K562 (cell line): ENCODE data around the gene STK31. TPM values are rescaled to one million over a fixed set of nuclear protein-coding genes. Genes with fewer than 3 reads are reported as not detected.
A peak's percentile ranks its signal among the peaks of the same experiment; 100 is the strongest.

Experiments used
- ATAC-seq: fragments of 200-7000 bp; cut with Tn5 transposase; 3 replicates; pipeline ENCODE4 v1.9.1; 2020; ENCODE audit warnings: moderate library complexity
- BruUV-seq: library from RNA; stranded (reverse); fragments of 400-500 nt; replicated peaks from 2 replicates; lab custom pipeline; 2021; lab: Mats Ljungman, UMichigan
- CTCF ChIA-PET: fragments of 300-600 bp; formaldehyde crosslinking; extraction: SDS; loops from one replicate; lab custom pipeline; 2021; ENCODE audit warnings: low intra/inter-chr PET ratio; lab: Yijun Ruan, JAX
- POLR2A ChIA-PET: fragments of 300-600, 350-650 bp; sonication (Branson Sonifier 250); formaldehyde crosslinking; extraction: SDS; loops from one replicate; lab custom pipeline; 2021; ENCODE audit warnings: antibody characterized with exemption, inconsistent platforms; lab: Yijun Ruan, JAX
- DNase-seq, 4 experiments: peaks; one replicate each; pipeline versions ENCODE4 v3.0.0 to v3.0.0-alpha.2; 2011 to 2018; ENCODE audit warnings: low spot score in 3 of 4, mixed read lengths in 3 of 4; ENCODE audit errors: extremely low read depth in 1 of 4
- FAIRE-seq: peaks from 2 replicates; lab custom pipeline; 2011; peaks lifted over from hg19 to GRCh38; lab: Jason Lieb, UNC
- H2AFZ ChIP-seq: 2 replicates; pipeline ENCODE4 v1.6.0; 2011; ENCODE audit warnings: low read depth, low read length, control low read depth, inconsistent platforms
- H3K27ac ChIP-seq: fragments of 200-600 bp; 3 replicates; pipeline ENCODE4 v1.8.0; 2011; ENCODE audit warnings: low read depth, mild to moderate bottlenecking, control low read depth, inconsistent platforms, low read length, moderate library complexity, mixed read lengths; ENCODE audit errors: extremely low read depth
- H3K27me3 ChIP-seq, 2 experiments: fragments of 300-600 bp in 1 of 2; 2 replicates in 1 of 2; 3 replicates in 1 of 2; pipeline versions ENCODE4 v1.6.0 to v1.8.0; 2011; ENCODE audit warnings: inconsistent platforms in 2 of 2, low read length in 2 of 2, mild to moderate bottlenecking in 1 of 2, mixed read lengths in 1 of 2, moderate library complexity in 1 of 2; ENCODE audit not compliant: control insufficient read depth in 2 of 2, insufficient read depth in 2 of 2
- H3K36me3 ChIP-seq: fragments of 300-600 bp; 3 replicates; pipeline ENCODE4 v1.8.0; 2011; ENCODE audit warnings: mild to moderate bottlenecking, low read length, inconsistent platforms; ENCODE audit not compliant: control insufficient read depth, insufficient read depth
- H3K4me1 ChIP-seq, 2 experiments: fragments of 200-600 bp in 1 of 2; replicated peaks in 1 of 2; 2 replicates in 1 of 2; 3 replicates in 1 of 2; pipeline versions ENCODE4 v1.5.1 to v1.8.0; 2011; ENCODE audit warnings: inconsistent platforms in 2 of 2, low read length in 2 of 2, mild to moderate bottlenecking in 1 of 2, mixed read lengths in 1 of 2, moderate library complexity in 1 of 2; ENCODE audit not compliant: control insufficient read depth in 2 of 2, insufficient read depth in 2 of 2
- H3K4me2 ChIP-seq: 2 replicates; pipeline ENCODE4 v1.6.1; 2011; ENCODE audit warnings: low read length, control low read depth, inconsistent platforms, mixed read lengths; ENCODE audit not compliant: insufficient read depth
- H3K4me3 ChIP-seq: fragments of 200-600 bp; sonication (generic), shearing (Covaris generic); 2 replicates; pipeline ENCODE4 v1.5.1; 2016; ENCODE audit warnings: control low read depth, inconsistent platforms
- H3K79me2 ChIP-seq: fragments of 200-600 bp; 3 replicates; pipeline ENCODE4 v1.8.0; 2011; ENCODE audit warnings: low read length, inconsistent platforms; ENCODE audit not compliant: control insufficient read depth, insufficient read depth
- H3K9ac ChIP-seq, 2 experiments: 2 replicates each; pipeline versions ENCODE4 v1.6.0 to v1.6.1; 2011; ENCODE audit warnings: low read depth in 2 of 2, low read length in 2 of 2, control low read depth in 1 of 2, inconsistent platforms in 1 of 2, mild to moderate bottlenecking in 1 of 2, mixed read lengths in 1 of 2; ENCODE audit not compliant: insufficient read depth in 1 of 2
- H3K9me1 ChIP-seq: one replicate; pipeline ENCODE4 v1.6.0; 2011; ENCODE audit warnings: inconsistent platforms, mild to moderate bottlenecking, low read length, moderate library complexity; ENCODE audit not compliant: control insufficient read depth, insufficient read depth
- H3K9me3 ChIP-seq: replicated peaks from 2 replicates; pipeline ENCODE4 v1.5.1; 2011; ENCODE audit warnings: low read depth, low read length, inconsistent platforms; ENCODE audit not compliant: control insufficient read depth, insufficient read depth
- H4K20me1 ChIP-seq: replicated peaks from 2 replicates; pipeline ENCODE4 v1.6.1; 2011; ENCODE audit warnings: low read length, inconsistent platforms, mixed read lengths; ENCODE audit not compliant: control insufficient read depth, insufficient read depth
- ERF ChIP-seq: fragments of 450-650 bp; formaldehyde crosslinking; IDR thresholded peaks from 2 replicates; pipeline ENCODE4 v1.4.0; 2020; ENCODE audit warnings: mild to moderate bottlenecking, mixed read lengths
- PURB ChIP-seq: sonication (generic); formaldehyde crosslinking; IDR thresholded peaks from 2 replicates; pipeline ENCODE4 v1.9.0; 2021; ENCODE audit warnings: low read depth, mild to moderate bottlenecking, missing genetic modification reagents
- XRCC4 ChIP-seq: IDR thresholded peaks from one replicate; pipeline ENCODE4 v1.6.1; 2011; ENCODE audit not compliant: insufficient read depth, insufficient read length; ENCODE audit errors: extremely low read depth
- ZNF263 ChIP-seq: sonication (generic); formaldehyde crosslinking; IDR thresholded peaks from 2 replicates; pipeline ENCODE4 v1.8.0; 2022; ENCODE audit warnings: mild to moderate bottlenecking, missing genetic modification reagents, borderline replicate concordance
- ZNF583 ChIP-seq: fragments of 250-450 bp; sonication (Bioruptor Pico); IDR thresholded peaks from 2 replicates; pipeline ENCODE4 v1.4.0; 2020
- WGBS: fragments of 100-300 bp; shearing (Covaris generic); methylation state at CpG from one replicate; pipeline ENCODE4 v1.1.6; 2016; ENCODE audit warnings: low coverage, mixed read lengths; ENCODE audit not compliant: insufficient coverage; ENCODE audit errors: missing lambda C conversion rate; 5-methylcytosine and 5-hydroxymethylcytosine counted together
- in situ Hi-C: fragments of 300-500 bp; cut with MboI; formaldehyde crosslinking; loops from 4 replicates; pipeline ENCODE4 v1.15.0; 2018; ENCODE audit warnings: inconsistent platforms, mixed read lengths
- intact Hi-C: fragments of 100-400 bp; cut with micrococcal nuclease; formaldehyde crosslinking; loops from 2 replicates; pipeline ENCODE4 v1.14.2; 2022
- polyA plus RNA-seq, 8 experiments: library from polyadenylated mRNA; depleted of rRNA in 4 of 8; stranded (reverse) in 5 of 8; unstranded in 3 of 8; fragments of >200 nt; fragmentation: Nextera tagmentation in 2 of 8; fragmentation: Illumina TruSeq in 1 of 8; extraction: Ambion mirVana in 2 of 8; extraction: Trizol in 1 of 8; gene quantifications; 2 replicates each; pipeline versions ENCODE4 v1.2.1 to v1.2.3, GENCODE V29; 2011 to 2014; ENCODE audit warnings: inconsistent platforms in 1 of 8, missing spikeins in 1 of 8
- total RNA-seq, 7 experiments: library from RNA; depleted of rRNA in 6 of 7; stranded (reverse); fragments of >200 nt in 6 of 7; fragmentation: Illumina TruSeq in 2 of 7; extraction: Trizol in 2 of 7; gene quantifications; 2 replicates each; pipeline versions ENCODE4 v1.2.1 to v1.2.3, GENCODE V29; 2011 to 2021; ENCODE audit warnings: low replicate concordance in 1 of 7
- TF ChIP-seq, protein P1 (sequence below): sonication (generic); formaldehyde crosslinking; IDR thresholded peaks from 2 replicates; pipeline ENCODE4 v1.8.0; 2022; ENCODE audit warnings: mild to moderate bottlenecking, missing genetic modification reagents, borderline replicate concordance
- TF ChIP-seq, protein P2 (sequence below): fragments of 450-650 bp; conservative IDR thresholded peaks from 2 replicates; pipeline ENCODE4 v1.6.1; 2016; ENCODE audit warnings: missing genetic modification characterization, low read depth, mild to moderate bottlenecking, control low read depth, missing compliant biosample characterization
- TF ChIP-seq, protein P3 (sequence below): fragments of 200-800 bp; sonication (Bioruptor generic); IDR thresholded peaks from 2 replicates; pipeline ENCODE4 v1.6.1; 2017; ENCODE audit warnings: missing genetic modification characterization, missing compliant biosample characterization

The STK31 gene
- total and polyA plus RNA-seq, 9 of the 15 experiments (the other 6 are each of a cell fraction or from before 2014, with no cell fraction given) = 0.09 to 1.2 (median 0.26) TPM

DNA sequence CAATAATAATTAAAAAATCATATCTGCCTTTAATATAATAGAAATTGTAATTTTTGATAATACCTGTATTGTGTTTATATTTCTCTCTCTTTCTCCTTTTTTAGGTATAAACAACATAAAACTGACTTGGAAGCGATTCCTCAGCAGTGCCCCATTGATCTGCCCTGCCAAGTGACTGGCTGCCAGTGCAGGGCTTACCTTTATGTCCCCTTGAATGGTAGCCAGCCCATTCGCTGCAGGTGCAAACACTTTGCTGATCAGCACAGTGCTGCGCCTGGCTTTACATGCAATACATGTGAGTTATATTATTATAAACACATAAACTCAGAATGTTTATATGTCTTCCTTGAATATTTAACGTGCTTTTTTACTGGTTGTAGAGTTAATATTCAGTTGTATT, 20.9 kb upstream of the STK31 start:
- Histone ChIP-seq H2AFZ (no peak overlapping the region), H3K4me1 (no peaks in the 10 kb centered on the region; a peak in 1 of 5 replicates), H4K20me1 (no peaks in the 10 kb centered on the region), H3K27me3 (no peaks in the 10 kb centered on the region), H3K4me2 (no peak overlapping the region), H3K4me3 (no peak overlapping the region), H3K27ac (no peak overlapping the region), H3K9me3 (0 out of 2 replicates have a peak, but pooled peaks cover 2% of the 10 kb centered on the region), H3K9me1 (no peaks in the 10 kb centered on the region), H3K79me2 (no peaks in the 10 kb centered on the region), H3K9ac (no peak overlapping the region), H3K36me3 (no peaks in the 10 kb centered on the region)
- 6% methylated on average over 4 of the region's 4 CpGs for WGBS
- no TSS peak for BruUV-seq
- ChIA-PET POLR2A (no interaction called here), CTCF (no interaction called here)
- in situ Hi-C loops = no loop called here
- no peak for FAIRE-seq
- no peak for DNase-seq
- TF ChIP-seq ZNF583 (CRISPR knock-in tag) = no peak
- TF ChIP-seq, protein P1, sequence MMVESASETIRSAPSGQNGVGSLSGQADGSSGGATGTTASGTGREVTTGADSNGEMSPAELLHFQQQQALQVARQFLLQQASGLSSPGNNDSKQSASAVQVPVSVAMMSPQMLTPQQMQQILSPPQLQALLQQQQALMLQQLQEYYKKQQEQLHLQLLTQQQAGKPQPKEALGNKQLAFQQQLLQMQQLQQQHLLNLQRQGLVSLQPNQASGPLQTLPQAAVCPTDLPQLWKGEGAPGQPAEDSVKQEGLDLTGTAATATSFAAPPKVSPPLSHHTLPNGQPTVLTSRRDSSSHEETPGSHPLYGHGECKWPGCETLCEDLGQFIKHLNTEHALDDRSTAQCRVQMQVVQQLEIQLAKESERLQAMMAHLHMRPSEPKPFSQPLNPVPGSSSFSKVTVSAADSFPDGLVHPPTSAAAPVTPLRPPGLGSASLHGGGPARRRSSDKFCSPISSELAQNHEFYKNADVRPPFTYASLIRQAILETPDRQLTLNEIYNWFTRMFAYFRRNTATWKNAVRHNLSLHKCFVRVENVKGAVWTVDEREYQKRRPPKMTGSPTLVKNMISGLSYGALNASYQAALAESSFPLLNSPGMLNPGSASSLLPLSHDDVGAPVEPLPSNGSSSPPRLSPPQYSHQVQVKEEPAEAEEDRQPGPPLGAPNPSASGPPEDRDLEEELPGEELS (CRISPR knock-in tag) = no peak
- ATAC-seq = no peak
- intact Hi-C loops = no loop called here

DNA sequence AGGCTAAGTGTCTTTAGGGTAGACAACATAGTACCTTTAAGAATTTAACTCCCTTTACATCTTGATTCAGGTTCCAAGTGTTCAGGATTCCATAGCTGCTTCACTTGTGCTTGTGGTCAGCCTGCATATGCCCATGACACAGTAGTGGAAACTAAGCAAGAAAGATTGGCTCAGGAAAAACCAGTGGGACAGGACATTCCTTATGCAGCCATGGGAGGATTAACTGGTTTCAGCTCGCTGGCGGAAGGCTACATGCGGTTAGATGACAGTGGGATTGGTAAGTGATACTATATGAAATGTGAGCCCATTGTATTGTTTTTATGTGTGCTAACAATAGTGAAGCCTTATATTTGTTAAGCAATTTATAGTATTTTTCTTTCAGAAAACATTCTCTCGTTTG, 18.7 kb upstream of the STK31 start:
- Histone ChIP-seq H3K4me3 (no peak overlapping the region), H3K9me3 (0 out of 2 replicates have a peak, but pooled peaks cover 2% of the 10 kb centered on the region), H3K27me3 (no peaks in the 10 kb centered on the region), H3K79me2 (no peaks in the 10 kb centered on the region), H2AFZ (0 out of 2 replicates have a peak overlapping the region, but pooled peaks have one; percentile 46), H4K20me1 (no peaks in the 10 kb centered on the region), H3K36me3 (no peaks in the 10 kb centered on the region), H3K9ac (no peak overlapping the region), H3K9me1 (no peaks in the 10 kb centered on the region), H3K27ac (no peak overlapping the region), H3K4me2 (no peak overlapping the region; the same call in 1 of the 2 replicates), H3K4me1 (no peaks in the 10 kb centered on the region; a peak in 1 of 5 replicates)
- no TSS peak for BruUV-seq
- POLR2A ChIA-PET = interaction anchor here (1.0 kb wide), 1 partner anchor 327 kb away, joined by 4 read pairs; no protein-coding TSS in a partner anchor
- WGBS = 23% methylated on average over 4 of the region's 4 CpGs
- DNase-seq = no peak
- intact Hi-C loops = no loop called here
- CTCF ChIA-PET = no interaction called here
- no peak for ATAC-seq
- no peak for FAIRE-seq
- in situ Hi-C loops = no loop called here
- TF ChIP-seq, protein P2, sequence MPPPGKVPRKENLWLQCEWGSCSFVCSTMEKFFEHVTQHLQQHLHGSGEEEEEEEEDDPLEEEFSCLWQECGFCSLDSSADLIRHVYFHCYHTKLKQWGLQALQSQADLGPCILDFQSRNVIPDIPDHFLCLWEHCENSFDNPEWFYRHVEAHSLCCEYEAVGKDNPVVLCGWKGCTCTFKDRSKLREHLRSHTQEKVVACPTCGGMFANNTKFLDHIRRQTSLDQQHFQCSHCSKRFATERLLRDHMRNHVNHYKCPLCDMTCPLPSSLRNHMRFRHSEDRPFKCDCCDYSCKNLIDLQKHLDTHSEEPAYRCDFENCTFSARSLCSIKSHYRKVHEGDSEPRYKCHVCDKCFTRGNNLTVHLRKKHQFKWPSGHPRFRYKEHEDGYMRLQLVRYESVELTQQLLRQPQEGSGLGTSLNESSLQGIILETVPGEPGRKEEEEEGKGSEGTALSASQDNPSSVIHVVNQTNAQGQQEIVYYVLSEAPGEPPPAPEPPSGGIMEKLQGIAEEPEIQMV (tag) = no peak
- TF ChIP-seq ZNF263 (CRISPR knock-in tag) = no peak
- no peak for TF ChIP-seq ERF
- TF ChIP-seq XRCC4 = no peak
- TF ChIP-seq PURB (CRISPR knock-in tag) = no peak
- TF ChIP-seq, protein P3, sequence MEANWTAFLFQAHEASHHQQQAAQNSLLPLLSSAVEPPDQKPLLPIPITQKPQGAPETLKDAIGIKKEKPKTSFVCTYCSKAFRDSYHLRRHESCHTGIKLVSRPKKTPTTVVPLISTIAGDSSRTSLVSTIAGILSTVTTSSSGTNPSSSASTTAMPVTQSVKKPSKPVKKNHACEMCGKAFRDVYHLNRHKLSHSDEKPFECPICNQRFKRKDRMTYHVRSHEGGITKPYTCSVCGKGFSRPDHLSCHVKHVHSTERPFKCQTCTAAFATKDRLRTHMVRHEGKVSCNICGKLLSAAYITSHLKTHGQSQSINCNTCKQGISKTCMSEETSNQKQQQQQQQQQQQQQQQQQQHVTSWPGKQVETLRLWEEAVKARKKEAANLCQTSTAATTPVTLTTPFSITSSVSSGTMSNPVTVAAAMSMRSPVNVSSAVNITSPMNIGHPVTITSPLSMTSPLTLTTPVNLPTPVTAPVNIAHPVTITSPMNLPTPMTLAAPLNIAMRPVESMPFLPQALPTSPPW (CRISPR knock-in tag) = no peak
